K562 (cell line): Measurements from ENCODE around the gene PDE6H. TPM values are rescaled to one million over a fixed set of nuclear protein-coding genes. Genes with fewer than 3 reads are reported as not detected.

Experiments used
- EP300 ChIP-seq: IDR thresholded peaks from 2 replicates; pipeline ENCODE4 v1.6.1; 2012; ENCODE audit warnings: low read length, improper control_type of control experiment
- KDM5B ChIP-seq: fragments of 200-600 bp; sonication (generic); IDR thresholded peaks from 2 replicates; pipeline ENCODE4 v1.6.1; 2012; ENCODE audit warnings: low read depth, mild to moderate bottlenecking, moderate library complexity, low read length, control low read depth, inconsistent platforms; ENCODE audit not compliant: insufficient replicate concordance
- NFE2L1 ChIP-seq: fragments of 450-650 bp; IDR thresholded peaks from 2 replicates; pipeline ENCODE4 v1.6.1; 2016; ENCODE audit warnings: missing genetic modification characterization, low read depth, mild to moderate bottlenecking, missing compliant biosample characterization, moderate library complexity, borderline replicate concordance
- PCBP2 ChIP-seq: fragments of 200-400 bp; formaldehyde crosslinking; IDR thresholded peaks from 2 replicates; pipeline ENCODE4 v1.6.1; 2018; ENCODE audit warnings: low read length, low read depth, mild to moderate bottlenecking, moderate library complexity; ENCODE audit not compliant: poor library complexity, severe bottlenecking
- TEAD1 ChIP-seq, 2 experiments: fragments of 450-650 bp in 1 of 2; sonication (generic) in 1 of 2; formaldehyde crosslinking; IDR thresholded peaks; 2 replicates each; pipeline versions ENCODE4 v1.4.0 to v1.8.0; 2020 to 2022; ENCODE audit warnings: mild to moderate bottlenecking in 2 of 2, missing genetic modification reagents in 1 of 2
- ZNF551 ChIP-seq: fragments of 250-450 bp; sonication (Bioruptor Pico); IDR thresholded peaks from 2 replicates; pipeline ENCODE4 v1.5.0; 2021; ENCODE audit warnings: mild to moderate bottlenecking, moderate library complexity
- polyA plus RNA-seq, 8 experiments: library from polyadenylated mRNA; depleted of rRNA in 4 of 8; stranded (reverse) in 5 of 8; unstranded in 3 of 8; fragments of >200 nt; fragmentation: Nextera tagmentation in 2 of 8; fragmentation: Illumina TruSeq in 1 of 8; extraction: Ambion mirVana in 2 of 8; extraction: Trizol in 1 of 8; gene quantifications; 2 replicates each; pipeline versions ENCODE4 v1.2.1 to v1.2.3, GENCODE V29; 2011 to 2014; ENCODE audit warnings: inconsistent platforms in 1 of 8, missing spikeins in 1 of 8
- total RNA-seq, 7 experiments: library from RNA; depleted of rRNA in 6 of 7; stranded (reverse); fragments of >200 nt in 6 of 7; fragmentation: Illumina TruSeq in 2 of 7; extraction: Trizol in 2 of 7; gene quantifications; 2 replicates each; pipeline versions ENCODE4 v1.2.1 to v1.2.3, GENCODE V29; 2011 to 2021; ENCODE audit warnings: low replicate concordance in 1 of 7
- TF ChIP-seq, protein P1 (sequence below): sonication (generic); formaldehyde crosslinking; IDR thresholded peaks from 2 replicates; pipeline ENCODE4 v1.8.1; 2023; ENCODE audit warnings: missing genetic modification reagents, mild to moderate bottlenecking, borderline replicate concordance

PDE6H gene
- total and polyA plus RNA-seq, 9 of the 15 experiments (the other 6 are each of a cell fraction or from before 2014, with no cell fraction given), result 0.15 TPM; not detected in 8

DNA sequence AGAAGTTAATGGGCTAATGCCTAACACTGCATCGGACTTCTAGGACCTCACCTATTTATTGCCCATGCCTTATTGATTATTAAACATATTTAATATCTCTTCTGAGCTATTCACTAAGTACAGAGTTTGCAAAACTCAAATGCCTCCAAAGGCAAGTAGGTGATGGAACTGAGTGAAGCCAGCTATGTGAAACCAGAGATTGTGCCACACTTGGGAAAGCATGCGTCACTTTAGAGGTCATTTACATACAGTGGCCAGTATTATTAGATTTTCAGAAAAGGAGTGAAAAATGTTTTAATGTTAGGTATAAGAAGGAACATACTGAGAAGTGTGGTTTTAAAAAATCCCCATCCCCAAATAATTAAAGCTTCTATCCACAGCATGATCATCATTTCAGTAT is 27.7 kb downstream of the PDE6H start (continued):
- TF ChIP-seq, protein P1, sequence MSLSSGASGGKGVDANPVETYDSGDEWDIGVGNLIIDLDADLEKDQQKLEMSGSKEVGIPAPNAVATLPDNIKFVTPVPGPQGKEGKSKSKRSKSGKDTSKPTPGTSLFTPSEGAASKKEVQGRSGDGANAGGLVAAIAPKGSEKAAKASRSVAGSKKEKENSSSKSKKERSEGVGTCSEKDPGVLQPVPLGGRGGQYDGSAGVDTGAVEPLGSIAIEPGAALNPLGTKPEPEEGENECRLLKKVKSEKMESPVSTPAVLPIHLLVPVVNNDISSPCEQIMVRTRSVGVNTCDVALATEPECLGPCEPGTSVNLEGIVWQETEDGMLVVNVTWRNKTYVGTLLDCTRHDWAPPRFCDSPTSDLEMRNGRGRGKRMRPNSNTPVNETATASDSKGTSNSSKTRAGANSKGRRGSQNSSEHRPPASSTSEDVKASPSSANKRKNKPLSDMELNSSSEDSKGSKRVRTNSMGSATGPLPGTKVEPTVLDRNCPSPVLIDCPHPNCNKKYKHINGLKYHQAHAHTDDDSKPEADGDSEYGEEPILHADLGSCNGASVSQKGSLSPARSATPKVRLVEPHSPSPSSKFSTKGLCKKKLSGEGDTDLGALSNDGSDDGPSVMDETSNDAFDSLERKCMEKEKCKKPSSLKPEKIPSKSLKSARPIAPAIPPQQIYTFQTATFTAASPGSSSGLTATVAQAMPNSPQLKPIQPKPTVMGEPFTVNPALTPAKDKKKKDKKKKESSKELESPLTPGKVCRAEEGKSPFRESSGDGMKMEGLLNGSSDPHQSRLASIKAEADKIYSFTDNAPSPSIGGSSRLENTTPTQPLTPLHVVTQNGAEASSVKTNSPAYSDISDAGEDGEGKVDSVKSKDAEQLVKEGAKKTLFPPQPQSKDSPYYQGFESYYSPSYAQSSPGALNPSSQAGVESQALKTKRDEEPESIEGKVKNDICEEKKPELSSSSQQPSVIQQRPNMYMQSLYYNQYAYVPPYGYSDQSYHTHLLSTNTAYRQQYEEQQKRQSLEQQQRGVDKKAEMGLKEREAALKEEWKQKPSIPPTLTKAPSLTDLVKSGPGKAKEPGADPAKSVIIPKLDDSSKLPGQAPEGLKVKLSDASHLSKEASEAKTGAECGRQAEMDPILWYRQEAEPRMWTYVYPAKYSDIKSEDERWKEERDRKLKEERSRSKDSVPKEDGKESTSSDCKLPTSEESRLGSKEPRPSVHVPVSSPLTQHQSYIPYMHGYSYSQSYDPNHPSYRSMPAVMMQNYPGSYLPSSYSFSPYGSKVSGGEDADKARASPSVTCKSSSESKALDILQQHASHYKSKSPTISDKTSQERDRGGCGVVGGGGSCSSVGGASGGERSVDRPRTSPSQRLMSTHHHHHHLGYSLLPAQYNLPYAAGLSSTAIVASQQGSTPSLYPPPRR (CRISPR knock-in tag), result no peak
- no peak for TF ChIP-seq EP300
- no peak for TF ChIP-seq TEAD1 (CRISPR knock-in tag; IDR thresholded peaks at IDR 0.05)
- TF ChIP-seq ZNF551 (CRISPR knock-in tag), result no peak
- no peak for TF ChIP-seq PCBP2
- no peak for TF ChIP-seq NFE2L1 (tag)
- no peak for TF ChIP-seq KDM5B
